Parathyroid adenoma (tissue), 2 donors: ENCODE data around the gene TRPM1.

Experiments
- H2AFZ ChIP-seq: fragments of 300-600 bp; sonication (generic); one replicate; pipeline ENCODE4 v1.7.0; 2017; ENCODE audit warnings: antibody characterized with exemption, mild to moderate bottlenecking
- H3K27ac ChIP-seq: fragments of 300-600 bp; sonication (generic); one replicate; pipeline ENCODE4 v1.7.0; 2017
- H3K27me3 ChIP-seq: fragments of 300-600 bp; sonication (generic); one replicate; pipeline ENCODE4 v1.7.0; 2017; ENCODE audit warnings: low read length; ENCODE audit not compliant: control insufficient read depth, insufficient read depth
- H3K36me3 ChIP-seq: fragments of 300-600 bp; sonication (generic); one replicate; pipeline ENCODE4 v1.7.0; 2017; ENCODE audit warnings: low read length; ENCODE audit not compliant: control insufficient read depth, insufficient read depth
- H3K4me1 ChIP-seq: fragments of 300-600 bp; sonication (generic); one replicate; pipeline ENCODE4 v1.7.0; 2017; ENCODE audit warnings: control low read depth
- H3K4me2 ChIP-seq: fragments of 300-600 bp; sonication (generic); one replicate; pipeline ENCODE4 v1.7.0; 2017; ENCODE audit warnings: low read length
- H3K4me3 ChIP-seq: fragments of 300-600 bp; sonication (generic); one replicate; pipeline ENCODE4 v1.7.0; 2017; ENCODE audit warnings: low read depth, low read length
- H3K79me2 ChIP-seq: fragments of 300-600 bp; sonication (generic); one replicate; pipeline ENCODE4 v1.7.0; 2017; ENCODE audit warnings: control low read depth
- H3K9ac ChIP-seq: fragments of 300-600 bp; sonication (generic); one replicate; pipeline ENCODE4 v1.7.0; 2017; ENCODE audit warnings: mild to moderate bottlenecking
- H3K9me3 ChIP-seq: fragments of 300-600 bp; sonication (generic); one replicate; pipeline ENCODE4 v1.7.0; 2017; ENCODE audit warnings: low read length; ENCODE audit not compliant: control insufficient read depth
- TF ChIP-seq, protein P1 (sequence below): fragments of 300-600 bp; sonication (generic); IDR thresholded peaks from one replicate; pipeline ENCODE4 v1.7.0; 2017; ENCODE audit warnings: antibody characterized with exemption, mild to moderate bottlenecking
- donor health status: primary hyperparathyroidism.

TRPM1 gene

GRCh38 chr15:31083370-31083780, 18.1 kb downstream of the TRPM1 start:
- H3K9ac ChIP-seq = no peak overlapping the region
- no peak overlapping the region for H3K4me2 ChIP-seq
- TF ChIP-seq, protein P1, sequence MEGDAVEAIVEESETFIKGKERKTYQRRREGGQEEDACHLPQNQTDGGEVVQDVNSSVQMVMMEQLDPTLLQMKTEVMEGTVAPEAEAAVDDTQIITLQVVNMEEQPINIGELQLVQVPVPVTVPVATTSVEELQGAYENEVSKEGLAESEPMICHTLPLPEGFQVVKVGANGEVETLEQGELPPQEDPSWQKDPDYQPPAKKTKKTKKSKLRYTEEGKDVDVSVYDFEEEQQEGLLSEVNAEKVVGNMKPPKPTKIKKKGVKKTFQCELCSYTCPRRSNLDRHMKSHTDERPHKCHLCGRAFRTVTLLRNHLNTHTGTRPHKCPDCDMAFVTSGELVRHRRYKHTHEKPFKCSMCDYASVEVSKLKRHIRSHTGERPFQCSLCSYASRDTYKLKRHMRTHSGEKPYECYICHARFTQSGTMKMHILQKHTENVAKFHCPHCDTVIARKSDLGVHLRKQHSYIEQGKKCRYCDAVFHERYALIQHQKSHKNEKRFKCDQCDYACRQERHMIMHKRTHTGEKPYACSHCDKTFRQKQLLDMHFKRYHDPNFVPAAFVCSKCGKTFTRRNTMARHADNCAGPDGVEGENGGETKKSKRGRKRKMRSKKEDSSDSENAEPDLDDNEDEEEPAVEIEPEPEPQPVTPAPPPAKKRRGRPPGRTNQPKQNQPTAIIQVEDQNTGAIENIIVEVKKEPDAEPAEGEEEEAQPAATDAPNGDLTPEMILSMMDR = no peak
- H2AFZ ChIP-seq = no peak overlapping the region
- no peaks in the 10 kb centered on the region for H3K36me3 ChIP-seq
- H3K27ac ChIP-seq = no peak overlapping the region
- H3K27me3 ChIP-seq = no peaks in the 10 kb centered on the region
- H3K79me2 ChIP-seq = no peaks in the 10 kb centered on the region
- H3K4me3 ChIP-seq = no peak overlapping the region
- H3K9me3 ChIP-seq = no peaks in the 10 kb centered on the region
- H3K4me1 ChIP-seq = no peaks in the 10 kb centered on the region

DNA sequence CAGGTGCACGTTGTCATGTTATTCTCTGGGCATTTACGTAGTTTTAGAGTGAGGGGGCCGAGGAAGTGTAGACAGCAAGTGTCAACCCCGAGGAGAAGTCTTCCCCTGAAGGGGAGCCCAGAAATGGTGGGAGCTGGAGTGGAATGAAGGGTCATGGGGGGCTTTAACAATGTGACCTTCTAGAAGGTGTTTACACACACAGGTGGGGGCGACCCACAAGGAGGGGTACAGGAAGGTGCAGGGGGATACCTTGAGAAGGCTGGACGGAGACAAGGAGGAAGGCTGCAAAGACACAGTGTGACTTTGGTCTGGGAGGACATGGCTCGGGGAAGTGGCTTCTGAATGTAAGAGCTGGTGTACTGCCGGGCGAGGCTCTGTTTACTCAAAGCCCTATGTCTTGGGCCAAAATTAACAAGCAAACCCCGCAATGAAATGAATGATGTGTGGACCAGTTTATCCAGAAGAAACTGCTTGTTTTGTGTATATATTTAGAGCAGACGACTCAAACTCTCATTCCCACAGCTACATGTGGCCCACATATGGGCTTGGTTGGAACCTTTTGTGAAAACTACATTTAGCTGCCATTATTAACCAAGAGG, 18.7 kb downstream of the TRPM1 start:
- Histone ChIP-seq H3K4me3 (no peak overlapping the region), H3K27me3 (no peaks in the 10 kb centered on the region), H2AFZ (no peak overlapping the region), H3K4me2 (no peak overlapping the region), H3K4me1 (no peaks in the 10 kb centered on the region), H3K27ac (no peak overlapping the region), H3K9me3 (no peaks in the 10 kb centered on the region), H3K79me2 (no peaks in the 10 kb centered on the region), H3K9ac (no peak overlapping the region), H3K36me3 (no peaks in the 10 kb centered on the region)
- TF ChIP-seq, protein P1 = no peak

- Histone ChIP-seq H3K27me3 (no peaks in the 10 kb centered on the region), H3K4me2 (no peak overlapping the region), H3K4me1 (no peaks in the 10 kb centered on the region), H3K36me3 (no peaks in the 10 kb centered on the region), H3K9ac (no peak overlapping the region), H3K9me3 (no peaks in the 10 kb centered on the region), H2AFZ (no peak overlapping the region), H3K79me2 (no peaks in the 10 kb centered on the region), H3K27ac (no peak overlapping the region), H3K4me3 (no peak overlapping the region)
- TF ChIP-seq, protein P1 = no peak
Observed at GRCh38 chr15:31081588-31082250, 19.8 kb downstream of the TRPM1 start.

DNA sequence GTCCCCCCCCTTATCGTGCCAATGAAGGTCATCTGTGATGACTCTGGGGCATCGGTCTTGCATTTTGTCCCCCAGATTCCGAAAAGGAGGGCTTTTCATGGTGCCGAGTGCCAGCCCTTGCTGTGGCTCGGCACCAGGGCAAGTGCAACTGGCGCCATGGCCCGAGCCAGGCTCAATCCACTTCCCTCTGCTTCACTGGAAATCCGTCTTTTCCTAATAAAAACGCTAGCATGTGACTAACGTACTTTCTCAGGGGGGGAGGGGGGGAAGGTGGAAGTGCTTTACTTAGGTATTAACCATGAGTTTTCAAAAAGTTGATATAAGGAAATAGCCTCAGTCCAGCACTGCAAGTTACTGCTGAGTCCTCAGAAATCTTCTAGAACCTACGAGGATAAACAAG, 20.5 kb downstream of the TRPM1 start:
- no peaks in the 10 kb centered on the region for H3K9me3 ChIP-seq
- H2AFZ ChIP-seq = no peak overlapping the region
- H3K27me3 ChIP-seq = no peaks in the 10 kb centered on the region
- no peak overlapping the region for H3K27ac ChIP-seq
- H3K4me3 ChIP-seq = no peak overlapping the region
- TF ChIP-seq, protein P1 = no peak
- no peak overlapping the region for H3K4me2 ChIP-seq
- no peaks in the 10 kb centered on the region for H3K4me1 ChIP-seq
- no peaks in the 10 kb centered on the region for H3K79me2 ChIP-seq
- H3K36me3 ChIP-seq = no peaks in the 10 kb centered on the region
- no peak overlapping the region for H3K9ac ChIP-seq

DNA sequence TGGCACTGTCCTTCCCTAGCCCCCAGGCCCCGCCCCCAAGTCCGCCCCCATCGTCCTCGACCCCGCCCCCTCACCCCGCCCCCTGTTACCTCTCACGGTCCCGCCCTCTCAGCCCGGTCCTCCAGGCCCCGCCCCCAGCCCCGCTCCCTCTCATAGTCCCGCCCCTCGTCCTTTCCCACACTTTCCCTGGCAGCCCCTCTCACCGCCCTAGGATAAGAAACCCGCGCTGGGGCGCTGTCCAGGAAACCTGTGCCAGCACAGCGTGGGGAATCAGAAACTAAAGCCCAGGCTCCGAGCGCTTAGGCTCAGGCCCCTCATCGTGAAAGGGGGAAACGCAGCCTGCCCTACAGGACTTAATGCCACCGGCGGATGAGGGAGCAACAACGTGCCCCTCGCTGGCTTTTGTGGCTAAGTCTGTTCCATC, 20.9 kb downstream of the TRPM1 start:
- no peak overlapping the region for H3K27ac ChIP-seq
- no peak overlapping the region for H3K4me2 ChIP-seq
- no peak overlapping the region for H3K4me3 ChIP-seq
- H3K36me3 ChIP-seq = no peaks in the 10 kb centered on the region
- H2AFZ ChIP-seq = no peak overlapping the region
- H3K4me1 ChIP-seq = no peaks in the 10 kb centered on the region
- H3K9me3 ChIP-seq = no peaks in the 10 kb centered on the region
- H3K79me2 ChIP-seq = no peaks in the 10 kb centered on the region
- TF ChIP-seq, protein P1 = no peak
- H3K27me3 ChIP-seq = no peaks in the 10 kb centered on the region
- H3K9ac ChIP-seq = no peak overlapping the region
